Hindlimb muscle (tissue), 1 donor: Measurements from ENCODE around the gene PATJ. TPM values are rescaled to one million over a fixed set of nuclear protein-coding genes. Genes with fewer than 3 reads are reported as not detected.
"Not testable (repeated sequence)": the region's sequence is repeated elsewhere in the genome, so short reads cannot be mapped to it uniquely, and the experiment has no call there.

Experiments
- DNase-seq: peaks from one replicate; pipeline ENCODE4 v3.0.0-alpha.2; 2013
- polyA plus RNA-seq: library from polyadenylated mRNA; unstranded; fragments of 120-200 nt; gene quantifications from one replicate; pipeline ENCODE4 v1.2.1, GENCODE V29; 2013; ENCODE audit not compliant: insufficient read length

Gene PATJ
- polyA plus RNA-seq, 1 donor: 3.7 TPM

- DNase-seq: no peak
Observed at GRCh38 chr1:61951731-61952580, 209.7 kb downstream of the PATJ start.

- no peak for DNase-seq
Observed at GRCh38 chr1:61952675-61953074, 210.4 kb downstream of the PATJ start.

- no peak for DNase-seq
Observed at GRCh38 chr1:61953076-61953789, 211.0 kb downstream of the PATJ start.

- no peak for DNase-seq
Observed at GRCh38 chr1:61953790-61954150, 211.5 kb downstream of the PATJ start.

- DNase-seq: no peak
Observed at GRCh38 chr1:61955261-61955660, 213.0 kb downstream of the PATJ start.

- no peak for DNase-seq
Observed at GRCh38 chr1:61956016-61956645, 213.9 kb downstream of the PATJ start.

- no peak for DNase-seq
Observed at GRCh38 chr1:61956784-61957183, 214.5 kb downstream of the PATJ start.

GRCh38 chr1:61961009-61961408 is 218.7 kb downstream of the PATJ start:
- DNase-seq: no peak

GRCh38 chr1:61962631-61963030 is 220.4 kb downstream of the PATJ start:
- no peak for DNase-seq

GRCh38 chr1:61966450-61967225 is 224.4 kb downstream of the PATJ start:
- DNase-seq: not testable (repeated sequence)

GRCh38 chr1:61967750-61968149 is 225.5 kb downstream of the PATJ start:
- DNase-seq: no peak

GRCh38 chr1:61968869-61969268 is 226.6 kb downstream of the PATJ start:
- no peak for DNase-seq

GRCh38 chr1:61973100-61973837 is 231.0 kb downstream of the PATJ start:
- no peak for DNase-seq

- DNase-seq: no peak
Observed at GRCh38 chr1:61975638-61976037, 233.4 kb downstream of the PATJ start.

GRCh38 chr1:61976566-61976965 is 234.3 kb downstream of the PATJ start:
- no peak for DNase-seq

GRCh38 chr1:61978796-61979195 is 236.5 kb downstream of the PATJ start:
- DNase-seq: no peak

GRCh38 chr1:61979729-61980128 is 237.4 kb downstream of the PATJ start:
- DNase-seq: no peak

GRCh38 chr1:61980561-61980960 is 238.3 kb downstream of the PATJ start:
- DNase-seq: no peak

- no peak for DNase-seq
Observed at GRCh38 chr1:61981870-61982660, 239.8 kb downstream of the PATJ start.

GRCh38 chr1:61983236-61983635 is 241.0 kb downstream of the PATJ start:
- DNase-seq: no peak

GRCh38 chr1:61992257-61992656 is 250.0 kb downstream of the PATJ start:
- no peak for DNase-seq
